ENCODE results near the gene RPS21. TPM values are rescaled to one million over a fixed set of nuclear protein-coding genes. Genes with fewer than 3 reads are reported as not detected.
A peak's percentile ranks its signal among the peaks of the same experiment; 100 is the strongest.

Gene RPS21
- total RNA-seq, 1 donor from 2014 or later, result 5,743 TPM

DNA sequence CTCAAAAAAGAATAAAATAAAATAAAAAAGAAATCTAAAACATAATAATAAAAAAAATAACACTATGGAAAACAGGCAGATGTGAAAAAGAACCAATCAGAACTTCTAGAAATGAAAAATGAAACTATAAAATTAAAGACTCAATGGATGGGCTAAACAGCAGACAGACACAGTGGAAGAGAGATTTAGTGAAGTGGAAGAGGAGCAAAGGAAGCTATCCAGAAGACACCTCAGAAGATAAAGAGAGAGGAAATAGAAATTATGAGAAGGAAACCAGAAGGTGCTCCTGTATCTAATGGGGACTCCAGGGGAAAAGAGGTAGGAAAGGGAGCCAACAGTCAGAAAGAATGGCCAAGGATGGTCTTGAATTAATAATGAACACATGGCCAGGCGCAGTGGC lies 38.3 kb upstream of the RPS21 start:
- TF ChIP-seq, protein P1, sequence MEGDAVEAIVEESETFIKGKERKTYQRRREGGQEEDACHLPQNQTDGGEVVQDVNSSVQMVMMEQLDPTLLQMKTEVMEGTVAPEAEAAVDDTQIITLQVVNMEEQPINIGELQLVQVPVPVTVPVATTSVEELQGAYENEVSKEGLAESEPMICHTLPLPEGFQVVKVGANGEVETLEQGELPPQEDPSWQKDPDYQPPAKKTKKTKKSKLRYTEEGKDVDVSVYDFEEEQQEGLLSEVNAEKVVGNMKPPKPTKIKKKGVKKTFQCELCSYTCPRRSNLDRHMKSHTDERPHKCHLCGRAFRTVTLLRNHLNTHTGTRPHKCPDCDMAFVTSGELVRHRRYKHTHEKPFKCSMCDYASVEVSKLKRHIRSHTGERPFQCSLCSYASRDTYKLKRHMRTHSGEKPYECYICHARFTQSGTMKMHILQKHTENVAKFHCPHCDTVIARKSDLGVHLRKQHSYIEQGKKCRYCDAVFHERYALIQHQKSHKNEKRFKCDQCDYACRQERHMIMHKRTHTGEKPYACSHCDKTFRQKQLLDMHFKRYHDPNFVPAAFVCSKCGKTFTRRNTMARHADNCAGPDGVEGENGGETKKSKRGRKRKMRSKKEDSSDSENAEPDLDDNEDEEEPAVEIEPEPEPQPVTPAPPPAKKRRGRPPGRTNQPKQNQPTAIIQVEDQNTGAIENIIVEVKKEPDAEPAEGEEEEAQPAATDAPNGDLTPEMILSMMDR (IDR thresholded peaks at IDR 0.05; ENCODE audit: insufficient read depth, low read length, poor library complexity, severe bottlenecking), result no peak
- Histone ChIP-seq H3K4me3 (ENCODE audit: low read depth, low read length) (no peak overlapping the region), H3K27me3 (ENCODE audit: control insufficient read depth, insufficient read depth, low read length) (no peaks in the 10 kb centered on the region), H3K36me3 (ENCODE audit: control insufficient read depth, insufficient read depth, low read length) (peaks cover 6% of the 10 kb centered on the region)
- no peak for DNase-seq (ENCODE audit: low read depth)

DNA sequence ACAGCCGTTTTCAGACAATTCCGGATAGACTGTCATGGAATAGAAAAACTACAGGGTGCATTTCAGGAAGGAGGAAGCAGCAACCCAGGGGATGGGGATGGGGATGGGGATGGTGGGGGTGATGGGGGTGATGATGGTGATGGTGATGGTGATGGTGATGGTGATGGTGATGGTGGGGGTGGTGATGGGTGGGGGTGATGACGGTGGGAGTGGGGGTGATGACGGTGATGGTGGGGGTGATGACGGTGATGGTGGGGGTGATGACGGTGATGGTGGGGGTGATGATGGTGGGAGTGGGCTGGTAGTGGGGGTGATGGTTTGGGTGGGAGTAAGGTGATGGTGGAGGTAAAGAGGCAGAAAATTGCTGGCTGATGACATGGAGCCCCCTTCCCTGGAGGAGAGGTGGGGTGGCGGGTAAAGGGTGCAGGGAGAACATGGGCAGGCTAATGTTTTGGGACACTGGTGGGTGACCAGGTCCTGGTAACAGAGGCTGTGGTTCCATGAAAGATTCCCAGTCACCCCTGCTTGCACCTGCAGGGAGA lies 37.3 kb upstream of the RPS21 start:
- H3K27me3 ChIP-seq (ENCODE audit: control insufficient read depth, insufficient read depth, low read length), result no peaks in the 10 kb centered on the region
- TF ChIP-seq, protein P1 (IDR thresholded peaks at IDR 0.05; ENCODE audit: insufficient read depth, low read length, poor library complexity, severe bottlenecking), result no peak
- DNase-seq (ENCODE audit: low read depth), result no peak
- peaks cover 6% of the 10 kb centered on the region for H3K36me3 ChIP-seq (ENCODE audit: control insufficient read depth, insufficient read depth, low read length)
- H3K4me3 ChIP-seq (ENCODE audit: low read depth, low read length), result no peak overlapping the region

DNA sequence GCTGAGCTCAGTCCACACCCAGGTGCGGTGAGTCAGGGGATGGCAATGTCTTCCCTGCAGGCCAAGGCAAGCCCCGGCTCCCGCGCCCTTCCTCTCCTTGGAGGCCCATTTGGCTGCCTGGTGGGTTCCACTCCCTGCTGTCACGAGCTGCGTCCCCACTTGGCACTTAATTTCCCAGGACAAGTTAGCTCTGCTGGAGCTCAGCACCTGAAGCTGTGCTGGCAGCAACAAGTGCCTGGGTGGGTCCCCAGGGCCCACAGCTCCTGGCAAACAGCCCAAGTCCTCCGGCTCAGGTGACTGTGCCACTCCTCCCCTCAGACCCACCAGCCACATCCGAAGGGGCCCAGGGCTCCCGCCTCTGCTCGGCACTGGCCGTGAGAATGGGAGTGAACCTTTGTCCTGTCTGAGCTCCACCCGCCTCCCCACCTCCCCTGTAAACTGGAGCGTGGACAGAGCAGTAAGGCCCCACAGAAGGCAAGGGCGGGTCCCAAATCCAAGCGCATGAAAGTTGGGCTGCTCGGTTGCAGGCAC lies 36.7 kb upstream of the RPS21 start:
- TF ChIP-seq, protein P1 (IDR thresholded peaks at IDR 0.05; ENCODE audit: insufficient read depth, low read length, poor library complexity, severe bottlenecking), result no peak
- peak; percentile 74 for DNase-seq (ENCODE audit: low read depth)
- Histone ChIP-seq H3K27me3 (ENCODE audit: control insufficient read depth, insufficient read depth, low read length) (no peaks in the 10 kb centered on the region), H3K36me3 (ENCODE audit: control insufficient read depth, insufficient read depth, low read length) (peaks cover 6% of the 10 kb centered on the region), H3K4me3 (ENCODE audit: low read depth, low read length) (no peak overlapping the region)

DNA sequence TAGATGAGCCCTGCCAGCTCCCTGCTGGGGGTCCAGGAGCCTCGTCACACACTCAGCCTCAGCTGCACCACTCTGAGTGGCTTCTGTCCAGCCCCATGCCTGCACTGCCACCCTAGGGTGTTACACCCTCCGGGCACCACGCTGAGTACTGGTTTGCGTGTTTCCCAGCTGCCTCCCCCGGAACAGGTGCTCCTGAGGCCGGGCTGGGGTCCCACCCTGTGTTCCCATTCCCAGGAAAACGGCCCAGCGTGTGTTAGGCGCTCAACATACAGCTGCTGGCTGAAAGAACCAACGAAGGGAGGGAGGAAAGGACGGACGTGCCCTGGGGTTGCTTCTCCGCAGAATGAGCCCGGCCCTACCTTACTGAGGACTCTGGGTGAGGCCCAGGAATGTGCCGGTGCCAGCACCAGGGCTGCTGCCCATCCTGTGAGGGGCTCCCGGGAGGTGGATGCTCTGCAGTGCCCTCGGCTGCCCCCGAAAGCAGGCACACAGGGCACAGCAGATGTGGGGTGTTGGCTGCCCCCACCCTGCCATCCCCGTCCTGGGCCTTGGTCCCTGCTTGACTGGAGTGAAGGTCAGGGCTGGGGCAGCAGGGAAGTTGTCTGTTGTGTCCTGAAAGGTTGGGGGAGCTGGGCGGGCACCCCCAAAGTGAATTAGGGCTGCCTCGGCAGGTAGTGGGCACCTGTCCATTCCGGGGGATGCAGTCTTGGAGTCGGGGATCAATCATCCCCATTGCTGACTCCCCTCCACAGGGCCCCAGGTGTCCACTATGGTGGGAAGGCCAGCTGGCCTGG lies 36.1 kb upstream of the RPS21 start:
- H3K4me3 ChIP-seq (ENCODE audit: low read depth, low read length), result no peak overlapping the region
- no peak for DNase-seq (ENCODE audit: low read depth)
- no peaks in the 10 kb centered on the region for H3K27me3 ChIP-seq (ENCODE audit: control insufficient read depth, insufficient read depth, low read length)
- TF ChIP-seq, protein P1 (IDR thresholded peaks at IDR 0.05; ENCODE audit: insufficient read depth, low read length, poor library complexity, severe bottlenecking), result no peak
- peaks cover 6% of the 10 kb centered on the region for H3K36me3 ChIP-seq (ENCODE audit: control insufficient read depth, insufficient read depth, low read length)

DNA sequence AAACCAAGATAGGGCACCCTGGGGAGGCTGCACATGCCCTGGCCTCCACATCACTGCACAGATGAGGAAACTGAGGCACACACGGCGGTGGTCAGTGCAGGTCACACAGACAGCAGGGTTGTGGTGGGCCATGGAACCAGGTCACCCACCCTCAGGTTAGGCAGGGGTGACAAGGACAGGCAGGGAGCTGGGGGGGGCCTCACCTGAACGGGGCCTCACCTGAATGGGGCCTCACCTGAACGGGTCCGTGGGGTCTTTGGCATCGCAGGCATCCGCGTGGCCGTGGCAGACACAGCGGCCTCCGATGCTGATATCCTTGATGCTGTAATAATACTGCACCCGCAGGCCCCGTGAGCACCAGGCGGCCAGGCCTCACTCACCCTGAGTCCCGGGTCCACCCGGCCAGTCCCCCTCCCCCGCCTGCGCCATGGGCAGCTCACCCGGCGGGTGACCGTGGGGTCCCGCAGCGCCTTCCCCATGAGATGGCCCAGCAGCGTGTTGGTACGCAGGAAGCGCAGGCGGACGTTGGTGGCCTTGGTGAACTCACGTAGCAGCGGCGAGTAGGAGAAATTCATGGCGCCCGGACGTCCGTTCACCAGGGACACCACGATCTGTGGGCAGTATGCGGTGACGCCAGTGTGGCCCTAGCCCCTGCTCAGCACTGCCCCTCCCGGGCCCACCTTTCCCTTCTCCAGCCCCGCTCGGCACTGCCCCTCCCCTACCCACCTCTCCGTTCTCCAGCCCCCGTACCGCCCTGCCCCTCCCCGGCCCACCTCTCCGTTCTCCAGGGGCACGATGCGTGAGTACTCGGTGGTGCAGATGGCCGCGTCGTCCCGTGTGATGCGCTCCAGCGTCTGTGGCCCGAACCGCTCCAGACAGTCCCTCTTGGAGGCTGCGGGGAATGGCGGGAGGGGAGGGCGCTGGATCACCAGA lies 35.2 kb upstream of the RPS21 start:
- Histone ChIP-seq H3K36me3 (ENCODE audit: control insufficient read depth, insufficient read depth, low read length) (peaks cover 4% of the 10 kb centered on the region), H3K27me3 (ENCODE audit: control insufficient read depth, insufficient read depth, low read length) (no peaks in the 10 kb centered on the region), H3K4me3 (ENCODE audit: low read depth, low read length) (no peak overlapping the region)
- TF ChIP-seq, protein P1 (IDR thresholded peaks at IDR 0.05; ENCODE audit: insufficient read depth, low read length, poor library complexity, severe bottlenecking), result no peak
- no peak for DNase-seq (ENCODE audit: low read depth)

All from kidney epithelial cell (primary cell).